ENCODE results near the gene LGR4. TPM values are rescaled to one million over a fixed set of nuclear protein-coding genes. Genes with fewer than 3 reads are reported as not detected.

Gene LGR4, protein sequence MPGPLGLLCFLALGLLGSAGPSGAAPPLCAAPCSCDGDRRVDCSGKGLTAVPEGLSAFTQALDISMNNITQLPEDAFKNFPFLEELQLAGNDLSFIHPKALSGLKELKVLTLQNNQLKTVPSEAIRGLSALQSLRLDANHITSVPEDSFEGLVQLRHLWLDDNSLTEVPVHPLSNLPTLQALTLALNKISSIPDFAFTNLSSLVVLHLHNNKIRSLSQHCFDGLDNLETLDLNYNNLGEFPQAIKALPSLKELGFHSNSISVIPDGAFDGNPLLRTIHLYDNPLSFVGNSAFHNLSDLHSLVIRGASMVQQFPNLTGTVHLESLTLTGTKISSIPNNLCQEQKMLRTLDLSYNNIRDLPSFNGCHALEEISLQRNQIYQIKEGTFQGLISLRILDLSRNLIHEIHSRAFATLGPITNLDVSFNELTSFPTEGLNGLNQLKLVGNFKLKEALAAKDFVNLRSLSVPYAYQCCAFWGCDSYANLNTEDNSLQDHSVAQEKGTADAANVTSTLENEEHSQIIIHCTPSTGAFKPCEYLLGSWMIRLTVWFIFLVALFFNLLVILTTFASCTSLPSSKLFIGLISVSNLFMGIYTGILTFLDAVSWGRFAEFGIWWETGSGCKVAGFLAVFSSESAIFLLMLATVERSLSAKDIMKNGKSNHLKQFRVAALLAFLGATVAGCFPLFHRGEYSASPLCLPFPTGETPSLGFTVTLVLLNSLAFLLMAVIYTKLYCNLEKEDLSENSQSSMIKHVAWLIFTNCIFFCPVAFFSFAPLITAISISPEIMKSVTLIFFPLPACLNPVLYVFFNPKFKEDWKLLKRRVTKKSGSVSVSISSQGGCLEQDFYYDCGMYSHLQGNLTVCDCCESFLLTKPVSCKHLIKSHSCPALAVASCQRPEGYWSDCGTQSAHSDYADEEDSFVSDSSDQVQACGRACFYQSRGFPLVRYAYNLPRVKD
- total RNA-seq (ENCODE audit: low replicate concordance): 5.0 and 38.0 TPM in 2 replicates

DNA sequence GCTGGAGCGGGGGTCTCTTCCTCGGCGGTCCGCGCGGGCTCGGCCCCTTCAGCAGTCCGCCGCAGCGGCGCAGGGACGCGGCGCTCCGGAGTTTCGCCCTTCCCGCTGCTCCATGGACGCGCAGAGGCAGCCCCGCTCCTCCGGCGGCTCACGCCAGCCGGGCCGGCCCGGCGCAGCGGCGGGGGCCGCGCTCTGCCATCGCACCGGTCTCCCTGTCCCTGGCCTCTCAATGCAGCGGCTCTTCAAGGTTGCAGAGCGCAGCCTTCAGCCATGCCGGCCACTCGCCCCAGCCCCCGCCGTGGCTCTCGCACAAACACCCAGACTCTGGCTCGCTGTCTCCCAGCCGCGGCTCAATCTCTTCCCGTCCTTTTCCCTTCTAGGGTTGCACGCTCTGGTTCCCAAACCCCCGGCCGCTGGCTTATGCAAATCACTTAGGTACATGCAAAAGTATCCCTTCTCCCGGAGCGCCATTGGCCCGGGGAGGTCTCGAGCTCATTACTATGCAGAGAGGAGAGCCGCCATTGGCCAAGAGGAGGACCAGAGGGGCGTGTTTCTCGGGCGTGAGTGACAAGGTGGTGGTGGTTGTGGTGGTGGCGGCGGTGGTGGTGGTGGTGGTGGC is at the start of gene LGR4:
LGR4 (minus strand) TSS at position 393 of the 619 bp plus-strand sequence. CDS start 488 bp downstream, outside the sequence.

DNA sequence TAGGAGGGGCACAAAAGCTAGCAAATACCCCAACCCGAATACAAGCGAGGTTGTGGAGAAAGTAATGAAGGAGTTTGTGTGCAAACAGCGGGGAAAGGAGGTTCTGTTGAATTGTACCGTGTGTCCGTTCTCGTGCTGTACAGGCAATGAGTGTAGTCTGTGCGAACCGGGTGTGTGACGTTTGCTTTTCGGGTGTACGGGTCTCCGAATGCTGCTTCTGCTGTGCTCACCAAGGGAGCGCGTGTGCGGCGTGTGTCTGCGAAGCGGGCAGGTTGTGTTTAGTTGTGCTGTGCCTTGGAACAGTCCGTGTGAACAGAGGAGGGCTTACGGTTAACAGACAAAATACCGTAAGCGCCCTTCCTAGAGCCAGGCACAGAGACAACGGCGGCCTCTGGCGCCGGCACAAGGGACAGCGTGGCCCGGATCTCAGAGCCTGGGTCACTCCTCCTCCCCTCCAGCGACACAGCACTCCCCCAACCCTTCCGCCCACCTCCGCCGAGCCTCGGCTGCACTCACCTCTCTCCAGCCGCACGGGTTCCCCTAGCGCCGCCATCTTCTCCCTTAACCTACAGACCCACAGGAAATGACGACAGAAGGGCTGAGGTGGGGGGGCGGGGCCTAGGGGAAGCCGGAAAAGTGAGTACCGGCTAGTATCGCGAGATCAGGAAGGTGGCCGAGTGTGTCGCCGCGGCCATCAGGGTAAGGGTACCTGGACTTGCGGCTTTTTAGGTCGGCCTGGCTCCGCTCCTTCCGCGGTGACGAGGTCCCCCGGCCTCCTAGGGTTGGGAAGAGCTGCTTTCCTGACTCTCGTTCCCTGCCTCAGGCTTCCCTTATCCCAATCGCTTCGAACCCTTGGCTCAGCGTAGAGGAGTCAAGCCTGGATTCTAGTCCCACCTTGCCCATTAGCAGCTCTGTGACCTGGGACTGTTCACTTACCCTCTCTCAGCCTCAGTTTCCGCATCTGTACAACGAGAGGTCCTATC is 33.9 kb upstream of the LGR4 start, which contains the start of gene LIN7C:
LIN7C (minus strand) TSS at position 570 of the 983 bp plus-strand sequence; CDS start at position 553, 17 bp downstream.

GRCh38 chr11:27362749-27363575 is 109.6 kb downstream of the LGR4 start, which contains the start of gene CCDC34:
CCDC34 (minus strand) TSS chr11:27363215; CDS start chr11:27363194, 21 bp downstream.

Other genes starting within 250 kb of the LGR4 start
- gene CCDC34, start 109.6 kb downstream of the LGR4 start, total RNA-seq (ENCODE audit: low replicate concordance): 3.1 and 4.4 TPM in 2 replicates
- gene LIN7C, start 34.0 kb upstream of the LGR4 start, total RNA-seq (ENCODE audit: low replicate concordance): 16.5 and 43.7 TPM in 2 replicates
- gene BDNF, start 227.7 kb upstream of the LGR4 start, total RNA-seq (ENCODE audit: low replicate concordance): 1.2 and 38.8 TPM in 2 replicates